SH-SY5Y (cell line): ENCODE results near the gene CITED4.

ENCODE experiments used
- GATA2 ChIP-seq: IDR thresholded peaks from 2 replicates; pipeline ENCODE4 v1.6.1; 2011; ENCODE audit warnings: mild to moderate bottlenecking, low read depth, low read length
- GATA3 ChIP-seq: IDR thresholded peaks from 2 replicates; pipeline ENCODE4 v1.6.1; 2011; ENCODE audit warnings: low read depth, mild to moderate bottlenecking, low read length, moderate library complexity

DNA sequence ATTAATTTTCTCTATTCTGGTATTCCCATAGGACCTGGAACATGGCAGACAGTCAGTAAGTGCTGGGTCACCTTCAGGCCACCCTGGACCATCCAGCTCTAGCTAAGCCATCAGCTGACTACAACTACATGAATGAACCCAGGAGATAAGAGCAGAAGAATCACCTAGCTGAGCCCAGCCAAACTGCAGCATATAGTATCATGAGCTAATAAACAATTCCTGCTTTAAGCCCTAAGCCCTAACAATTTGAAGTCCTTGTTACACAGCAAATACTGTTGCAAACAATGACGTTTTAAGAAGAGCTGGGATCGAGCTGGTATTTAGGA lies 14.2 kb upstream of the CITED4 start:
- TF ChIP-seq GATA2 (no peak), GATA3 (no peak)
